Measurements from ENCODE around the gene KCNMB3.

Gene KCNMB3

DNA sequence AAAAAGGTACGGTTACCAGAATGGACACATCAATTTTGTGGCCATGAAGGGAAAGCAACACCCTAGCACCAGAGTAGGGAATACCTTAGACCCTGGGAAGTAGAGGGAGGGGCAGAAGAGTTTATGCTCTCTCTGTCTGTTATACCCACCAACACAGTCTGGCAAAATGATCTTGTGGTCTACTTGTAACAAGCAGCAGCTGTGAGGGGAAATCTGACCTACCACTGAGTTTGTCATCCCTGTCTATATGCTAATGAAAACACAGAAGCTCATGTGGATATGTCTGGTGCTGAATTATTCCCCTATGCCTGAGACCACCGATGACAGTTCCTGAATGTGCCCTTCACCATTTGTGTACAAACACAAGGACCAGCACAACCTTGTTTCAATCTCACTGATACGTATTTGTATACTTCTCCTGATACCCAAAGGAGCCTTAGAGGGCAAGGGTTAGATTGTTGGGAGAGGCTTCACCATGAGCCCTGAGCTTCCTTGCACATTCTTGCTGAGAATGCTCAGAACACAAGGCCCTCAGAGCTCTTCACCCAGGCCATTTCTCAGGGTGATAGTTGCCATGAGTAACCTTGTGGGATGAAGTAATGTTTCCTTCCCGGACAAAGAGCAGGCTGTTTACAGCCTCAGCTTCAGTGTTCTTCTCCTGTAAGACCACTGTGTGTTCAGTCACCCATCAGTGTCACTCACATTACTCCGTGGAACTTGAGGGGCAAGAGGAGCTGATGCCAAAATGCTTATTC, 47.2 kb upstream of the KCNMB3 start:
- no peaks in the 10 kb centered on the region for H3F3A ChIP-seq (ENCODE audit: insufficient read depth, low read length)
- no peak overlapping the region for H2AFZ ChIP-seq (ENCODE audit: low read length)
- no peak overlapping the region for H3K27ac ChIP-seq (ENCODE audit: low read length)
- no peaks in the 10 kb centered on the region for H3K79me2 ChIP-seq (ENCODE audit: low read length)
- H3K9ac ChIP-seq (ENCODE audit: low read length): no peak overlapping the region
- DNase-seq: no peak
- no peaks in the 10 kb centered on the region for H3K27me3 ChIP-seq (replicated peaks; ENCODE audit: insufficient read depth, low read length)
- H3K9me2 ChIP-seq (replicated peaks; ENCODE audit: insufficient read depth, low read length): no peaks in the 10 kb centered on the region
- TF ChIP-seq EZH2 (optimal IDR thresholded peaks at IDR 0.05; ENCODE audit: low read depth, low read length) (no peak), EZH2phosphoT487 (IDR thresholded peaks at IDR 0.05; ENCODE audit: low read length) (no peak)
- TF ChIP-seq, protein P1, sequence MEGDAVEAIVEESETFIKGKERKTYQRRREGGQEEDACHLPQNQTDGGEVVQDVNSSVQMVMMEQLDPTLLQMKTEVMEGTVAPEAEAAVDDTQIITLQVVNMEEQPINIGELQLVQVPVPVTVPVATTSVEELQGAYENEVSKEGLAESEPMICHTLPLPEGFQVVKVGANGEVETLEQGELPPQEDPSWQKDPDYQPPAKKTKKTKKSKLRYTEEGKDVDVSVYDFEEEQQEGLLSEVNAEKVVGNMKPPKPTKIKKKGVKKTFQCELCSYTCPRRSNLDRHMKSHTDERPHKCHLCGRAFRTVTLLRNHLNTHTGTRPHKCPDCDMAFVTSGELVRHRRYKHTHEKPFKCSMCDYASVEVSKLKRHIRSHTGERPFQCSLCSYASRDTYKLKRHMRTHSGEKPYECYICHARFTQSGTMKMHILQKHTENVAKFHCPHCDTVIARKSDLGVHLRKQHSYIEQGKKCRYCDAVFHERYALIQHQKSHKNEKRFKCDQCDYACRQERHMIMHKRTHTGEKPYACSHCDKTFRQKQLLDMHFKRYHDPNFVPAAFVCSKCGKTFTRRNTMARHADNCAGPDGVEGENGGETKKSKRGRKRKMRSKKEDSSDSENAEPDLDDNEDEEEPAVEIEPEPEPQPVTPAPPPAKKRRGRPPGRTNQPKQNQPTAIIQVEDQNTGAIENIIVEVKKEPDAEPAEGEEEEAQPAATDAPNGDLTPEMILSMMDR (IDR thresholded peaks at IDR 0.05; ENCODE audit: low read length): no peak
- H3K4me2 ChIP-seq (ENCODE audit: low read depth, low read length): no peak overlapping the region
- no peaks in the 10 kb centered on the region for H3K36me3 ChIP-seq (replicated peaks; ENCODE audit: insufficient read depth, low read length)
- no peak overlapping the region for H3K4me3 ChIP-seq (ENCODE audit: low read length)
- no peaks in the 10 kb centered on the region for H3K9me3 ChIP-seq (replicated peaks; ENCODE audit: insufficient read depth, low read length)
- no peaks in the 10 kb centered on the region for H3K4me1 ChIP-seq (ENCODE audit: low read length)
- H4K20me1 ChIP-seq (ENCODE audit: insufficient read depth, low read length): no peaks in the 10 kb centered on the region

DNA sequence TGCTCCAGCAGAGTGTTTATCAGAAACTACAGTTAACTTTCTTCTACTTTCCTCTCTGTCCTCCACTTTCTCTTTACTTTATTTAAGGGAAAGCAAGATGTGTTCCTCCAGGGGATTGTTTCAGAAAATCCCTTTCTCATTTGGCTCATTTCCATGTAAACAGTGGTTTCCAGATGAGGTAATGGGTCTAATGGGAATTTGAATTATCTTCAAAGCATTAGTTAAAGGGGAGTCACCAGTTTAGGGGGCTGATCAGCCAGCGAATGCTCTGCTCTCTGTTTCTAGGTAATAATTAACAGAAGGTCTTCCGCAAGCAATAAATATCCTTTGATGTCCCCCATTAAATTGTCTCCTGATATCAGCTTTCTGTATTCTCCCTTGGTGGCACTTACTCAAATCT, 41.5 kb upstream of the KCNMB3 start:
- no peaks in the 10 kb centered on the region for H3F3A ChIP-seq (ENCODE audit: insufficient read depth, low read length)
- no peaks in the 10 kb centered on the region for H3K36me3 ChIP-seq (replicated peaks; ENCODE audit: insufficient read depth, low read length)
- H3K27me3 ChIP-seq (replicated peaks; ENCODE audit: insufficient read depth, low read length): no peaks in the 10 kb centered on the region
- H3K4me2 ChIP-seq (ENCODE audit: low read depth, low read length): no peak overlapping the region
- H2AFZ ChIP-seq (ENCODE audit: low read length): no peak overlapping the region
- TF ChIP-seq, protein P1 (IDR thresholded peaks at IDR 0.05; ENCODE audit: low read length): no peak
- no peak for TF ChIP-seq EZH2phosphoT487 (IDR thresholded peaks at IDR 0.05; ENCODE audit: low read length)
- no peak for TF ChIP-seq EZH2 (optimal IDR thresholded peaks at IDR 0.05; ENCODE audit: low read depth, low read length)
- H4K20me1 ChIP-seq (ENCODE audit: insufficient read depth, low read length): no peaks in the 10 kb centered on the region
- H3K4me3 ChIP-seq (ENCODE audit: low read length): no peak overlapping the region
- H3K9me3 ChIP-seq (replicated peaks; ENCODE audit: insufficient read depth, low read length): no peaks in the 10 kb centered on the region
- no peaks in the 10 kb centered on the region for H3K79me2 ChIP-seq (ENCODE audit: low read length)
- no peak for DNase-seq
- no peaks in the 10 kb centered on the region for H3K9me2 ChIP-seq (replicated peaks; ENCODE audit: insufficient read depth, low read length)
- H3K9ac ChIP-seq (ENCODE audit: low read length): no peak overlapping the region
- H3K27ac ChIP-seq (ENCODE audit: low read length): no peak overlapping the region
- H3K4me1 ChIP-seq (ENCODE audit: low read length): no peaks in the 10 kb centered on the region

DNA sequence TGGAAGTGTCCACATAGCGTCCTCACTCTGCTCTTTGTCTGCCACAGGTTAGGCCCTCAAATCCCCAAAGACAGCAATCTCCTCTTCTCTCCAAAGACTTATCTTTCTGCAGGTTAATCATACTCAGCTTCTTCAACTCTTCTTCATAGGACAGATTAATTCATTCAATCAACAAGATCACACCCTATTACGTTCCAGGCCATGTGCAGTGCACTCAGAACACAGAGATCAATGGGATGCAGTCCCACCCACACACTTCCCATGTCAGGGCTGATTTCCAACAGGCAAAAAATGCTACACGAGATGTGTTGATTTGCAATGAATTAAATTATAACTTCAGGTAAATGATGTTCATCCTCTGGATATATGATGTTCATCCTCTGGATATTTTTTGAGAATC, 38.4 kb upstream of the KCNMB3 start:
- Histone ChIP-seq H3K4me2 (ENCODE audit: low read depth, low read length) (no peak overlapping the region), H3K36me3 (replicated peaks; ENCODE audit: insufficient read depth, low read length) (no peaks in the 10 kb centered on the region), H3K27me3 (replicated peaks; ENCODE audit: insufficient read depth, low read length) (no peaks in the 10 kb centered on the region), H3F3A (ENCODE audit: insufficient read depth, low read length) (no peaks in the 10 kb centered on the region), H4K20me1 (ENCODE audit: insufficient read depth, low read length) (no peaks in the 10 kb centered on the region), H3K4me3 (ENCODE audit: low read length) (no peak overlapping the region), H3K9me3 (replicated peaks; ENCODE audit: insufficient read depth, low read length) (no peaks in the 10 kb centered on the region), H3K79me2 (ENCODE audit: low read length) (no peaks in the 10 kb centered on the region), H2AFZ (ENCODE audit: low read length) (no peak overlapping the region), H3K9ac (ENCODE audit: low read length) (no peak overlapping the region), H3K9me2 (replicated peaks; ENCODE audit: insufficient read depth, low read length) (no peaks in the 10 kb centered on the region), H3K4me1 (ENCODE audit: low read length) (no peaks in the 10 kb centered on the region), H3K27ac (ENCODE audit: low read length) (no peak overlapping the region)
- no peak for DNase-seq
- TF ChIP-seq, protein P1 (IDR thresholded peaks at IDR 0.05; ENCODE audit: low read length): no peak
- TF ChIP-seq EZH2phosphoT487 (IDR thresholded peaks at IDR 0.05; ENCODE audit: low read length) (no peak), EZH2 (optimal IDR thresholded peaks at IDR 0.05; ENCODE audit: low read depth, low read length) (no peak)
